Measurements from ENCODE around the gene INAFM2. TPM values are rescaled to one million over a fixed set of nuclear protein-coding genes. Genes with fewer than 3 reads are reported as not detected.

Gene INAFM2
- total RNA-seq, 1 experiment from 2014 or later, result 25.4 TPM

DNA sequence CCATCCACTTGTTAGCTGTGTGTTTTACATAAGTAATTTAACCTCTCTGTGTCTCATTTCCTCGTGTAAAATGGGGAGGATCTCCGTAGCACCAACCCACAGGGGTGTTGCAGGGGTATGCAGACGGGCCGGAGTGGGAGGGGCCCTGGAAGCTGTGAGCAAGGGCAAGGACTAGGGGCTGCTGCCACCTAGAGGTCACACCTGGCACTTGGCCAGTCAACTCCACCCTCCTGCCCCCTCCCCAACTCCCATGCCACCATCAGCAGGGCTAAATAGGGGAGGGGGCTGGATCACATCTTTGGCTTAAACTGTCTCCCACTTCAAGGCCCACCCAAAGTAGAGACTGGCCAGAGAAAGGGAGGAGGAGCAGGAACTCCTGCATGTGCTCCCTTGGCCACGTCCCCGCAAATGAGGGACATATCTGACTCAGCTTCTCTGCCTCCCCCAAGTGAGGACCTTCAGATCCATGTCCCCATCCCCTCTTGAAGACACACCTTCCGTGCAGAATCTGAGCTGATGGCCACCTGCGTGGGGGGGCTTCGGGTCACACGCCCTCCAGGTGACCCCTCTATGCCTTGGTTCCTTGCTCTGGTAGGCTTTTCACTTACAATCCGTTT is 14.7 kb downstream of the INAFM2 start:
- H2AFZ ChIP-seq (ENCODE audit: low read length), result no peak overlapping the region
- no peak overlapping the region; a peak in 1 of 5 replicates for H3K4me3 Mint-ChIP-seq

More for the DNA sequence above, 14.7 kb downstream of the INAFM2 start:
- no peak overlapping the region for H3K4ac ChIP-seq (ENCODE audit: low read depth, low read length)
- H3K23ac ChIP-seq (ENCODE audit: insufficient read length, low read depth, low read length), result no peak overlapping the region
- no peak overlapping the region for H3T11ph ChIP-seq (ENCODE audit: low read length)
- Mint-ChIP-seq H3K9me3 (no peaks in the 10 kb centered on the region), H3K36me3 (ENCODE audit: insufficient read depth in 1 of 3, low read depth in 3 of 3) (no peaks in the 10 kb centered on the region), H3K27ac (peak overlapping the region in 1 of 3 experiments; percentile 46; a peak in 1 of 7 replicates), H3K27me3 (ENCODE audit: low read depth) (peaks cover 10% of the 10 kb centered on the region), H3K4me1 (peaks cover 21 to 44% of the 10 kb centered on the region in 2 experiments)
- H4K91ac ChIP-seq (ENCODE audit: insufficient read length, low read depth, low read length), result no peak overlapping the region
- no peak overlapping the region for H3K56ac ChIP-seq (ENCODE audit: insufficient read length, low read depth, low read length)
- H3K79me2 ChIP-seq (ENCODE audit: insufficient read depth, low read length), result no peaks in the 10 kb centered on the region
- no peaks in the 10 kb centered on the region for H3K27me3 ChIP-seq (ENCODE audit: insufficient read depth, low read length)
- no peaks in the 10 kb centered on the region for H3K9me3 ChIP-seq (ENCODE audit: control insufficient read depth, low read depth, low read length)
- no peaks in the 10 kb centered on the region for H3K79me1 ChIP-seq (ENCODE audit: insufficient read depth, low read depth, low read length, poor library complexity, severe bottlenecking)
- no peak overlapping the region for H2BK20ac ChIP-seq (ENCODE audit: low read depth, low read length, poor library complexity, severe bottlenecking)
- H2AK5ac ChIP-seq (ENCODE audit: insufficient read length, low read length), result no peak overlapping the region
- no peak overlapping the region for H3K9ac ChIP-seq (ENCODE audit: extremely low read depth, insufficient read length, low read length)
- no CpG with 5 or more reads among the region's 11 CpGs for WGBS (ENCODE audit: extremely low coverage, insufficient read length, low lambda C conversion rate)
- no peak overlapping the region for H3K18ac ChIP-seq (ENCODE audit: insufficient read length, low read depth, low read length)
- no peak overlapping the region for H3K14ac ChIP-seq (ENCODE audit: insufficient read depth, low read length)
- no peak overlapping the region for H2BK120ac ChIP-seq (ENCODE audit: low read depth, low read length, poor library complexity, severe bottlenecking)
- H2BK12ac ChIP-seq (ENCODE audit: insufficient read length, low read depth, low read length), result no peak overlapping the region
- no peak overlapping the region for H2BK15ac ChIP-seq (ENCODE audit: low read depth, low read length)
- no peak overlapping the region for H3K4me2 ChIP-seq (ENCODE audit: insufficient read depth, insufficient read length, low read length)
- no peak overlapping the region for H4K8ac ChIP-seq (replicated peaks; ENCODE audit: insufficient read length, low read depth, low read length)
- H4K20me1 ChIP-seq (ENCODE audit: control insufficient read depth, insufficient read depth, insufficient read length), result no peaks in the 10 kb centered on the region
- H3K27ac ChIP-seq (ENCODE audit: insufficient read length, low read depth, low read length), result no peak overlapping the region
- H3K4me1 ChIP-seq (ENCODE audit: insufficient read depth, low read length), result no peaks in the 10 kb centered on the region
- H2BK5ac ChIP-seq (ENCODE audit: insufficient read length, low read length), result no peak overlapping the region
- H4K5ac ChIP-seq (ENCODE audit: insufficient read length, low read depth, low read length), result no peak overlapping the region
- H3K23me2 ChIP-seq (ENCODE audit: insufficient read length, low read depth, low read length, poor library complexity, severe bottlenecking), result no peaks in the 10 kb centered on the region
- TF ChIP-seq, protein P1, sequence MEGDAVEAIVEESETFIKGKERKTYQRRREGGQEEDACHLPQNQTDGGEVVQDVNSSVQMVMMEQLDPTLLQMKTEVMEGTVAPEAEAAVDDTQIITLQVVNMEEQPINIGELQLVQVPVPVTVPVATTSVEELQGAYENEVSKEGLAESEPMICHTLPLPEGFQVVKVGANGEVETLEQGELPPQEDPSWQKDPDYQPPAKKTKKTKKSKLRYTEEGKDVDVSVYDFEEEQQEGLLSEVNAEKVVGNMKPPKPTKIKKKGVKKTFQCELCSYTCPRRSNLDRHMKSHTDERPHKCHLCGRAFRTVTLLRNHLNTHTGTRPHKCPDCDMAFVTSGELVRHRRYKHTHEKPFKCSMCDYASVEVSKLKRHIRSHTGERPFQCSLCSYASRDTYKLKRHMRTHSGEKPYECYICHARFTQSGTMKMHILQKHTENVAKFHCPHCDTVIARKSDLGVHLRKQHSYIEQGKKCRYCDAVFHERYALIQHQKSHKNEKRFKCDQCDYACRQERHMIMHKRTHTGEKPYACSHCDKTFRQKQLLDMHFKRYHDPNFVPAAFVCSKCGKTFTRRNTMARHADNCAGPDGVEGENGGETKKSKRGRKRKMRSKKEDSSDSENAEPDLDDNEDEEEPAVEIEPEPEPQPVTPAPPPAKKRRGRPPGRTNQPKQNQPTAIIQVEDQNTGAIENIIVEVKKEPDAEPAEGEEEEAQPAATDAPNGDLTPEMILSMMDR (conservative IDR thresholded peaks at IDR 0.05), result peak; percentile 95
- peak; percentile 89 for DNase-seq
